Umbilical cord (tissue), 2 donors: Measurements from ENCODE around the gene CD109. TPM values are rescaled to one million over a fixed set of nuclear protein-coding genes. Genes with fewer than 3 reads are reported as not detected.
"Not testable (repeated sequence)": the region's sequence is repeated elsewhere in the genome, so short reads cannot be mapped to it uniquely, and the experiment has no call there.

Experiments used
- DNase-seq: peaks from one replicate; pipeline ENCODE4 v3.0.0-alpha.2; 2015; ENCODE audit warnings: low spot score
- total RNA-seq: library from RNA; depleted of rRNA; stranded (reverse); fragments of >200 nt; gene quantifications from one replicate; pipeline ENCODE4 v1.2.3, GENCODE V29; 2014; ENCODE audit warnings: low replicate concordance; ENCODE audit not compliant: insufficient read depth

Gene CD109
- total RNA-seq = 37.6 TPM

DNA sequence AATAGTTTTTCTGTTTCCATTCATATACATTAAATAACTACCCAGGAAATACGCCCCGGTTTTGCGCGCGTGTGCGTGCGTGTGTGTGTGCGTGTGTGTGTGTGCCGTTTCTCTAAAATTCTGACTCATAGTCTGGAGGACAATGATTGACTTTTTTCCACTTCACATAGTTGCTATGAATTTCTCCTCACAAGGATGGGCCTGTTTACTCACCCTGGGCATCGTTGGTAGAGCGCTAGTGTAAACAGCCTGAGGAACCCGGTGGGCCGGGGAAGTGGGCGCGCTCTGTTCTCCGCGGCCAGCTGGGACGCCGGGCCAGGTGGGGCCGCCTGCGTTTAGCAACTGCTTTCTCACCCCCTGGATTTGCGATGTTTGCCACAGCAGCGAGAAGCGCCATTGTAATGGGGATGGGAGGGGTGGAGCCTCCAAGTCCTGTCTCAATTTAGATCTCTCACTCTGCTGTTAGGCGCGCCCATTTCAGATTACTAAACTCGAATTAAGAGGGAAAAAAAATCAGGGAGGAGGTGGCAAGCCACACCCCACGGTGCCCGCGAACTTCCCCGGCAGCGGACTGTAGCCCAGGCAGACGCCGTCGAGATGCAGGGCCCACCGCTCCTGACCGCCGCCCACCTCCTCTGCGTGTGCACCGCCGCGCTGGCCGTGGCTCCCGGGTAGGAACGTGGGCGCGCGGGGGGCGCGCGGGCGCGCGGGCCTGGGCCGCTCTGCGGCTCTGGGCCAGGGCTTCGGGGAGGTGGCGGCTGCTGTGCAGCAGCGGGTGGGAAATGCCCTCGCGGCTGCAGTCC, at the start of gene CD109:
Gene CD109, plus strand, starts transcription at position 585 of the 803 bp plus-strand sequence. Its CDS starts 13 bp downstream, at position 598.
- peak; percentile 78 for DNase-seq

DNA sequence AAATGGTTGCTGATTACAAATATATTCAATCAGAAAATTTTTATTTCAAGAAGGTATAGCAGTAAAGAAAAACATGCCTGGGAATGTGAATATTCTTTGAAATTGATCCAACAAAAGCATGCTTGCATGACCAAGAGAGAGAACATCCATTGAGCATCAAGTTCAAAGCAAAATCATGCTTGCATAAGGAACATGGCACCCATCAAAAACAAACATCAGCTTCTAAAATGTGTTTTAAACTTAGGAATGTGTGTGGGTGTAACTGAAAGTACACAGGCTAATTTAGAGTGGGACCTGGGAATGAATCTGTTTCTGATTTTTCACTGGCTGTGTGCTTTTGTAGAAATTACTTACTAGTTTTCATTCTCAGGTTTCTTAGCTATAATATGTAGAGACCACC, 47.8 kb upstream of the CD109 start:
- no peak for DNase-seq

DNA sequence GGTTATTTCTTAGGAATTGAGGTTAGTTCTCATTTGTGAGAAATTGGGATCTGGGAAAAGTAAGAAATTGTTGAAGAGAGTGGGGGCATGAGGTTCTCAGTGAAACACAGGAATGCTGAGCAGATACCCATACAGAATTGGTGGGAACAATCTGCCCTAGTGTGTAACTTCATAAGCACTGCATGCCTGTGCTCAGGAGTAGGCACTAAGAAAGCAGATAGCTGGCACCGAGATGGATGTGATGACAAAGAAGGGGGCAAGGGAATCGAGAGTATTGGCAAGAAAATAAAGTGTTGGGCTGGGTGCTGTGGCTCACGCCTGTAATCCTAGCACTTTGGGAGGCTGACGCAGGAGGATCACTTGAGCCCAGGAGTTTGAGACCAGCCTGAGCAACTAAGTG, 46.2 kb upstream of the CD109 start:
- DNase-seq = no peak

DNA sequence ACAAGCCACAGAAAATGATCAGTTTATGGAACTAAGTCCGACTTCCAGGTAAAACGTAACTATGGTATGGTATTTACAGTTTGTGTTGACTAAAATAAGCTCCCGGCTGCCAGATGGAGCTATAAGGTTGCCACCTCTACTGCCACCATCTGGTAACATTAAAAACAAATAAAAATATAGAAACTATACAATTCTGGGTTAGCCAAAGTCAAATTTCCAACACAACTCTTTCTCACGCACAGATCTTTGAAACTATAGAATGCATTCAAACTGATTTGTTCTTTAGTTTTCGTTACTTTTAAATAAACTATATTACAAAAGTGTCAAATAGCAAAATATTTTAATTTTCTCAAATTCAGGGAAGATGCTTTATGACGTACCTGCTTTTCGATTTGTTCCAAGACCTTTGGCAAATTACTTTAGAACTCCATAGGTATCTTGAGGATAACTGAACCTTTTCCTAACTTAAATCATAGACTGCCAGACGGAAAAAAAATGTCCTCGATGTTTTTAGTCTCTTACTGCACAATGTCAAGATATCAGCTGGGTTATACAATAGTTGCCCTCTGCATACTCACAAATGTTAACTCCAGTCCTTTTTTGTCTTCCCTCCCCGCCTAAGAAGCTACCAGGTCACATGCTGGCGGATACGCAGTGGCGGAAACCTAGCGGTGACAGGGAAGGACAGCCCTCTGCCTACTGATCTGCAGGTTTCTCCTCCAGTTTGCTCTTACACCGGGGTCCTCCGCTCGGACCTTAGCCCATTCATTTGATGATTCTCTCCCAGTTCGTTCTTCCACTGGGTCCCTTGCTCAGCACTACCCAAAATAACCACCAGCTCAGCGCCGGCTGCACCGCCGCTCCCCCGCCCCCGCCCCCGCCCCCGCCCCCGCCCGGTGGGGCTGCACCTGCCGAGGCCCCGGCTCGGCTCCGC, 43.1 kb upstream of the CD109 start:
- peak; percentile 74 for DNase-seq

DNA sequence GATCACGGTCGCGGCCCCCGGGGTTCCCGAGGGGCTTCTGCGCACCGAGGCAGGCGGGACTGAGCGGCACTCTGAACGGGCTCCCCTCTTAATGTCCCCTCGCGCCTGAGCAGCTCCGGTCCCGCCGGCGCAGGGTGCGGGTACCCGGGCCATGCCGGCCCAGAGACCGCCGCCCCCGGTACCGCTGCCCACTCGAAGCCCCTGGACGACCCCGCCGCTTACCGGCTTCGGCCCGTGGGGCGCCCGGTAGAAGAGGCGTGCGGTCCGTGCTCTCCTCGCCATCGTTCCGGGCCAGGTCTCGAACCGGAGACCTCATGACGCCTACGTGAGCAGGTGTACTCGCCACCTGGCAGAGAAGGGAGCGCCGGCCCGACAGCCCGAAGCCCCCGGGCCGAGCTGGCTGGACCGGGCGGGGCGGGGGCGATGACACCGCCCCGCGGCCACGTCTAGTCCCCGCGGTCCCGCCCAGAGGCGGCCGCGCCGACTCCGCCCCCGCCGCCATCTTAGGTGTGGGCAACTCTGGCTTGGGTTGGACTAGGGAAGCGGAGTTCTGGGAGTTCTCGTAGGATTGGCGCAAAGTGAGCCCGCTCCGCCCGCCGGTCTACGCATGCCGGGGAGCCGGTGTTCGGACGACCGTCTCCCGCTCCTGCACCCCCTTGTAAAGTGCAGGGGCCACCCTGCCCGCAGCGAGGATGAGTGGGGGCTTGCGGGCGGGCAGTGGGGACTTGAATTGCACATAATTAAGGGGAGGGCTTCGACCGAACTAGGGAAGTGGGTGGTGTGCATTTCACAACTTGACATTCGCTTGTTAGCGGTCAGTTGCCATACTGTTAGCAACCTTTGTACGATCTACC, 42.2 kb upstream of the CD109 start, which contains the start of gene SLC17A5:
Gene SLC17A5, minus strand, starts transcription at position 422 of the 854 bp plus-strand sequence. Its CDS starts 106 bp downstream, at position 316.
- peak; percentile 97 for DNase-seq

DNA sequence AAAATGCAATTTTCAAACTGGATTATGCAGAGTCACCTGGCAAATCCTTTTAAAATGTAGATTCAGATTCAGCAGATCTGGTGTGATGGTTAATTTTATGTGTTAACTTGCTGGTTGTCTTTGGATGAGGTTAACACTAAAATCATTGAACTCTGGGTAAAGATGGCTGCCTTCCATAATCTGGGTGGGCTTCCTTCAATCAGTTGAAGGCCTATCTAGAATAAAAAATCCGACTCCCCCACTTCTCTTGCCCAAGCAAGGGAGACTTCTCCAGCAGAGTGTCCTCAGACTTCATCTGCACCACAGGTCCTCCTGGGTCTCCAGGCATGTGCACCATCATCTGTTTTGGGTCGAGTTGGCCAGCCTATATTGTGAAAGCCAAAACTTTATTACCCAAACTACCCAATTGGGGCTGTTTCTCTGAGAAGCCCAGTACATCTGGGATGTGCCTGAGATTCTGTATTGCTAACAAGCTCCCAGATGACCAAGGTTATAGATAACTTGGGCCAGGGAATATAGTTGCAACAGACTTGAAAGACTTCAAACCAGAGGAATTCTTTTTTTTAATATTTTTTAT, 40.6 kb upstream of the CD109 start:
- DNase-seq = no peak

DNA sequence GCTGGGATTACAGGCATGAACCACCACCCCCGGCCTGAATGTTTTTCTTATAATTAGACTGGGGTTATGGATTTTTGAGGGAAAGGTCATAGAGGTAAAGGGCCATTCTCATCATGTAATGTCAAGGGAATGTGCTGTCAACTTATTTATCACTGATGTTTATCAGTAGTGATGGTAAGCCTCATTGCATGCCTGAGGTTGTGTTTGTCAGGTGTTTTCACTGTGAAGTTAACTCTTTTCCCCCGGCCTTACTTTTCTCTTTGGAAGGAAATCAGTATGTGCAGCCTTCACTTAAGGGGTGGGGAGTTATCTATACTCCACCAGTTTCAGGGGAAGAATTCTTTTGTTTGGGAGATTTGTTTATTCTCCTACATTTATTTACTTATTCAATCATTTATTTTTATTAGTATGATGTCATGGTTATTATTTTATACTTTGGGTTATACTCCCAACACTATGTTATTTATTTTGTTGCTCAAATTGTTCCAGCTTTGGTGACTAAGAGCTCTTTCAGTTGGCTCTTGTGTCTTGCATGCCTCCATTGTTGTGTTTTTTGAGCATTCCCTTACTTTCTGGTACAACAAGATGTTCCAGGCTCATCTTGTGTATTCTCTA, 39.4 kb upstream of the CD109 start:
- no peak for DNase-seq

DNA sequence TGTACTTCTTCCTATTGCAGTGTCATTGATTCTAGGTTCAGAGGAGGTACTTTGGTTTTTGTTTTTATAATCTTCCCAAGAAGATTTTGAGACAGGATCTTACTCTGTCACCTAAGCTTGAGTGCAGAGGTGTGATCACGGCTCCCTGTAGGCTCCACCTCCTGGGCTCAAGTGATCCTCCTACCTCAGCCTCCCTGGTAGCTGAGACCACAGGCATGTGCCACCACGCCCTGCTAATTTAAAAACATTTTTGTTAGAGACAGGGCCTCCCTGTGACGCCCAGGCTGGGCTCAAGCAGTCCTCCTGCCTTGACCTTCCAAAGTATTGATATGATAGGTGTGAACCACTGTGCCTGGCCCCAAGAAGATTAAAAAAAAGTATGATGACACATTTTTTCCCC, 38.8 kb upstream of the CD109 start:
- DNase-seq = no peak

DNA sequence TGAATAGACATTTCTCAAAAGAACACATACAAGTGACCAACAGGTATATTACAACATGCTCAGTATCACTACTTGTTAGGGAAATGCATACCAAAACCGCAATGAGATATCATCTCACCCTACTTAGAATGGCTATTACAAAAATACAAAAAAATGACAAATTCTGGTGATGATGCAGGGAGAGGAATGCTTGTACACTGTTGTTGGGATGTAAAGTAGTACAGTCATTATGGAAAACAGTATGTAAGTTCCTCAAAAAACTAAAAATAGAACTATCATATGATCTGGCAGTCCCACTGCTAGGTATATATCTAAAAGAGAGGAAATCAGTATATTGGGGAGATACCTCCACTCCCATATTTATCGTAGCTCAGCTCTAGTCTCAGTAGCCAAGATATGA, 31.3 kb upstream of the CD109 start:
- DNase-seq = no peak

DNA sequence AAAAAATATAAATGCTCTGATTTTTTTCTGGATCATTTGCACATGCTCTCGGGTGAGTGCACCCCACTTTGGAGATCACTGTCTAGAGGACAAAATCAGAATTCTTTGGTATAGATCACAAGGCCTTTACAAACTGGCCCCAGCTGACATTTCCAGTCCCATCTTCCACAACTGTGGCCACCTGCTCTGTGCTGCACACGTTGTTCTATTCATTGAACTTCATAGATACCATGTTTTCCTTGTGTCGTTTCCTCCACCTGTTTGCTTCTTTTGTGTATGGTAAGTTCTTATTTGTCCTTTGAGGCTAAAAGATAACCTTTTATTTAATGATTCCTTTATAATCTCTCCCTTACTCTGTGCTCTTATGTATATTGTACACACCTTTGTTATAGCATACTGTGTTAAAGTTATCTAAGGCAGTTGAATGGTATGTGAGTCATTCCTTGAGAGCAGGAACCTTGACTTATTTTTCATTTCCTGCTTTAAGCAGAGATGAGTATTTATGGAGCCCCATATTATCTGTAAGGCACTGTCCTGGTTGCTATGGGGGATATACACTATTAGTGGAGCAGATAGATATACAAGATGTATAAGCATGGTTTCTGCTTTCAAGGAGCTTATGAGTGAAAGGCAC, 30.2 kb upstream of the CD109 start:
- no peak for DNase-seq

DNA sequence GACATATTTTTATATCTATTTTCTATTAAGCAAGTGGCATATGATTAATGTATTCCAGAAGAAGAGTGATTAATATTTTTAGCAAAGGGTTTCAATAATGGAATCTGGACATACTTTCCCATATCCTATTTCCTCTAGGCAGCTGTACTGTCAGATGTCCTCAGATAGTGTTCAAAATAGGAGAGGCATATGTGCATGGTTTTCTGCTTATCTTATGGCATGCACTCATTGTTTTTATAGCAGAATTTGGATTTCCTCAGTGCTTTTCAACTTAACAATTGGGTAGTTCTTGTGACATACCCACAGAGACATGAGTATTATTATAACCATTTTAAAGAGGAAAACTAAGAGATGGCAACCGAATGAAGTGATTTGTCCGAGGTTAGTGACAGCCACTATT, 29.6 kb upstream of the CD109 start:
- no peak for DNase-seq

DNA sequence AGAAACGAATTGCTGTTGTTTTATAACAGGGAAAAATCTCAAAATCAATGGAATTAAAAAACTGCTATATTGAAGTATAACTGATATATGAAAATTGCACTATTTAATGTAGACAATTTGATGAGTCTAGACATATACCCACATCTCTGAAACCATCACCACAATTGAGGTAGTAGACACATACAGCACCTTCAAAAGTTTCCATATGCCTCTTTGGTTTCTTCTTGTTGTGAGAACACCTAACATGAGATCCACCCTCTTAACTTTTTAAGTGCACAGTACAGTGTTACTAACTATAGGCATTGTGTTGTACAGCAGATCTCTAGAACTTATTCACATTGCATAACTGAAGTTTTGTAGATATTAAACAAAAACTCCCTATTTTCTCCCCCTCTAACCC, 28.2 kb upstream of the CD109 start:
- DNase-seq = no peak

DNA sequence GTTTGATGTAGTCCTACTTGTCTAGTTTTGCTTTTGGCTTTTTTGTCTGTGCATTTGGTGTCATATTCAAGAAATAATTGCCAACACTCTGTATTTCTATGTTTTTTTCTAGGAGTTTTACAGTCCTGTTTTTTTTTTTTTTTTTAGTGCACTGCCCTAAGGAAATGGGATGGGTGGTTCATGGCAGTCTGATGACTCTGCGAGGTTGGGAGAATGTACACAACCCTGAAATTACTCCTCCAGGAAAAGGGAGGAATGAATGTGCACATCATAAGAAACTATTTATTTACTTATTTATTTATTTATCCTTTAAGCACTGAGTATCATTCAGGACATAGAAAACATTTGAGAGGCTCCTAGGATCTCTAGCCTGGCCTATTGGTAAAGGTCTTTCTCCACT, 27.0 kb upstream of the CD109 start:
- DNase-seq = no peak

DNA sequence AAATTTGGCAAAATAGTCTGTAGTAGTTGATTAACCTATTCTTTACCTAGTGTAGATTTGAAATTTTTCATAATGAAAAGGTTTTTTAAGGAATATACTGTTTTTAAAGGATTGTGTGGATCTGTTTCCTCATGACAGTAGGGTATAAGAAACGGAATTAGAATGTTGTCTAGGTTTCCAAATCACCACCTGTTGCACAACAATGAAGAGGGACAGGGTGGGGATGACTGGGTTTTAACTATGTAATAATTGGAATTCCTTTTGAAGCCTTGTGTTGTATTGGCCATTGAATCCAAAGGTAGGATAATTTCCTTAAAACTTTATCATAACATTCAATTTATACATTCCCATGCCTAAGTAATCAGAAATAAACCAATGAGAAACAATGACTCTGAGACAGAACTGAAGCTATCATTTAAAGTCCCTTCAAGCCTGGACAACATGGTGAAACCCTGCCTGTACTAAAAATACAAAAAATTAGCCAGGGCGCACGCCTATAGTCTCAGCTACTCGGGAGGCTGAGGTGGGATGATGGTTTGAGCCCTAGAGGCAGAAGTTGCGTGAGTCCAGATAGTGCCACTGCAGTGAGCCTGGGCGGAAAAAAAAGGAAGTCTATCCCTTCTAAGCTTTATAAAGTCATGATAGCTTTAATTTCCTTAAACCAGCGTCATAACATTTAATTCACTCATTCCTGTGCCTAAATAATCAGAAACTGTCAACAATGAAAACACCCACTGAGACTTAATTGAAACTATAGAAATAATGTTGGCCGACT, 23.9 kb upstream of the CD109 start:
- no peak for DNase-seq

DNA sequence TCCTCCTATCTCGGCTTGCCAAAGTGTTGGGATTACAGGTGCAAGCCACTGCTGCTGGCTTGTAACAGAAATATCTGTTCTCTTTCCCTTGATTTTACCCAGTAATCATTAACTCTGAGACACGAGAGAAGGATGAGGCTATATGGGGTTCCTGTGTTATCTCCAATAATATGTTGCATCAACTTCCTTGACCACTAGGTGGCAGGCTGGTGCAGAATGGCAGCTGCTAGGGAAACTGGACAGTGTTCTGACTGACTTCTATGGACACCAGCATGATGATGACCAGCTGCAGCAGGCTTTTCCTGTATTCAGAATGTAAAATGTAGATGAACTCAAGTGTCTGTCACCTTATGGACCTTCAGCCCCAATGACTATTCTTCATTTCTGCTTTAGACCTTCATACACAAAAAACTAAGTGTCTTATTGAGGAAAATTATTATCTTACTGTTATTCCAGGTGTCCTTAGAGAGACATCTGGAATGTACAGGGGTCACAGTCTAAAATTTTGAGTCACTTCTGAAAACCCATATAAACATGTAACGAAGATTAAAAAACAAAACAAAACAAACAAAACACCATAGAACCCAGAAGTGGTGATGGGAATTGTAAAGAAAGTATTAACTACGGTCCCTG, 20.4 kb upstream of the CD109 start:
- DNase-seq = peak; percentile 82

DNA sequence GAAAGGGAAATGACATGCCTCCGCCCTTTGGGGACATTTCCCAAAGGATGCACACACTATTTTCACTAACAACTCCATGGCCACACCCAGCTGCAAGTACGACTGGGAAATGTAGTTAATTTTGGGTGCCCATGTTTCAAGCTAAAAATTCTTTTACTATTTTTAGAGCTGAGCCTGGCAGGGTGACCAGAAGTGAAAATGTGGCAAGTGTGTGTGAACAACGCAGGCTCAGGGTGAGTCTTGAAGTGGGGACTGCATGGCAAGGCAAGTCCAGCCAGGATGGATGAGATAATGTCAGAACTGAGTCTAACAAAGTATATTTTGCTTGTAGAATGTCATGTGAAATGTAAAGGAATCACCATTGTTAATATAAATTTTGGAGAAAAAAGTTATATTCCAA, 17.0 kb upstream of the CD109 start:
- no peak for DNase-seq

DNA sequence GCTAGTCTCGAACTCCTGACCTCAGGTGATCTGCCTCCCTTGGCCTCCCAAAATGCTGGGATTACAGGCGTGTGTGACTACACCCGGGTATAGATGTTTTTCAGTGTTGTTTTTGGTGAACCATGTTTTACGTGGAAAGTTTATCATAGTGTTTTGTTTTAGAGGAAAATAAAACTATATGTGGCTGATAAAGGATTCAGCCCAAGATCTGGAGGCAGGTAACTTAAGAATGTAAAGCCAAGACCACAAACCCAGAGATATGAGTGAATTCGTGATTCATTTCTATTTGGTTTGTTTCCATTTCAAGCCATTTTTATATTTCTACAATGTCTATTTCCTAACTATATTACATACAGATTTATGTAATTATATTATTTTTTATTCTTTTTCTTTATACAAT, 16.2 kb upstream of the CD109 start:
- DNase-seq = not testable (repeated sequence)

DNA sequence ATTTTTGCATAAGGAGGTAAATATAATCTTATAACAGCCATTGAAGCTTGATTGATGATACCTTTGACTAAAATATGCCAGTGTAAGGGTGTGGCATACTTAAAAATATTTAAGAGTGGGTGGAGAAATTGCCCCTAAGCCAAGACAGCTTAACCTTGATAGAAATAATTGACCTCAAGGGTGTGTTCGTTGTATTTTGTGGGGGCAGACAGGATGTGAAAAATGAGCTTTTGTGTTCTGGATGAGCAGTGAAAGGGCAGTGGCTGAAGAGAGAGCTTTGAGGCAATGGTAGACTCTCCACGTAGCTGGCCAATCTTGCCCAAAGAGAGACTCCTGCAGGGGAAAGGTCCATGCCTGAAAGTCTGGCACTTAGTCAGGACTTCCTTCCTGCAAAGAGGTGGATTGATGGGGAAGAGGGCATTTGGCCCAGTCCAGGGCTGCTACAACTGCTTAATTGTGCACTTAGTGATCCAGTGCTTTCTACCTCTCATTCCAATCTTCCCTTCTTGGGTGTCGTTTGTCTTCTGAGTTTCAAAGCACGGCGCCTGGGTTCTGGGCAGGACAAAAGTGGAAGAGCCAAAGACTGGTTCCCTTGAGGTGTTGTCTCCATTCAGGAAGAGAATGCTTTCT, 15.6 kb upstream of the CD109 start:
- no peak for DNase-seq
